Activated T-helper 1 cell treated with Interleukin-2 at 50 U/mL for 16 hours (primary cell): Measurements from ENCODE around the gene EPS8.

ENCODE experiments used
- DNase-seq: peaks from one replicate; pipeline ENCODE4 v3.0.0-alpha.2; 2020; ENCODE audit warnings: low read depth

Gene EPS8

GRCh38 chr12:15789220-15790171 lies at the start of gene EPS8:
EPS8 (minus strand) TSS chr12:15789388; CDS start chr12:15682951, 106,437 bp downstream.
- DNase-seq = peak; percentile 81

DNA sequence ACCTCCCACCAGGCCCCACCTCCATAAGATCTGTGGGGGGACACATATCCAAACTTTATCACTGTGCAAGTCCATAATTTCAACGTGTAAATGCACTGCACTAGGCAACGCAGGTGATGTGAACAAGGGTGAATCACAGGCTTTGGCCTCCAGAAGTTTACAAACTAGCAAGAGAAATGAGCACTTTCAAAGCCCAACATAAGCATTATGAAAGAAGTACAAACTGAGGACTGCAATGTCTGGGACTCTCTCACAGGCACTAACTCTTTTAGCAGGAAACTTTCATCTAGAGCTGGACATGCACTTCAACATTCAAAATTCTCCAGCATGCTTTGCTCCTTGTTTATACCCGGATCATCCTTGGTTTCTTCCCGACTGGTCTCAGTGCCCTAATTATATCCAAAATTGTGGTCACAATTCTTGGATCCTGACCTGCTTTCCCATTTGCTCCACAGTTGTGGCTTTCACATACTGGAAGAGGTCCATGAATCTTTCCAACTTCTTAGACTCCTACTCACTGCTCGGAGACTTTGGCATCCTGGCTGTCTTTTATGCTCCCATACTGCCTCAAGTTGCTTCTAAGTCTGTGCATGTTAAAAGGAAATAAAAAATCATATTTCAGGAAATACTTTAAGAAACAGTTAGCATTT lies 48.1 kb upstream of the EPS8 start:
- DNase-seq = no peak

DNA sequence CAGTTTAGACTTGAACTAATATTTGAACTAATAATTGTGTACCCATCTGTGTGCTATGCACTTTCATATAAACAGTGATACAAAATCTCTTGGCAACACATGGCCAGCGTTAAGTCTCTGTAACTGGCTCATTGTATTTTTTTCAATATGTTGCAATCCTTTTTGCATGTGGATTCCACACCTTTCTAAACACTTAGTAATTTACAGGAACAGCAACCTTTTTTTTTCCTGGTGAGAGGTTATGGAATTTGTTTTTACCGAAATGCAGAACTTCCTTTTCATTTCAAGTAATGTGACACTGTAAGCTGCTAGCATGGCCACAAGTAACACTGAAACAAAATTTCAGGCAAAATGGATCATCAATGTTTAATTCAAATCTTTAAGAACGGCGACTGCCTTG lies 45.4 kb upstream of the EPS8 start:
- DNase-seq = no peak

DNA sequence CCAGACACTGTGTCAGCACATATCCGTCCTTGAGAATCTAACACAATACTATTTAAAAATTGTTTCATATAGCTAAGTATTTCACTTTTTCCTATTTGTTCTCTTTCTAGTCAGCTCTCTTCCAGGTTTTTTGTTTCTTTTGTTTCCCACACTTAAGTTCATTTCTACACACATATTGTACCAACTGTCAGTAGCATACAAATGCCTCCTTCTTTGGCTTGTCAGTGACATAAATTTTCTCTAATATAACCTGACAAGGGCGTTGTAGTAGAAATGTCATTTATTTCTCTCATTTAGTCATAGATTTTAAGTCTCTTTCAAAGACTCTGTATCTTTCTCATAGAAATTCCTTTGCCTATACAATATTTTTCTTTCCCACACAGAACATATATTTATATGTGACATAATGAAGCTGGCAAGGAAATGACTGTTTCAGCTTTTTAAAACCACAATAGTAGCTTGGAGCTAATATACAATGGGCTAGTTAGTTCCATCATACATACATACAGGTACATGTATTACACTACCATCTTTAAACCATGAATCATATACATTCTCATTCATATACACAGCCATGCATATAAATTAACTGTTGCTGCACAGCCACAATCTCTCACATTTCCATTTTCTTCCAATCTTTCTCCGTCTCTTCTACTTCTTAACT lies 42.3 kb upstream of the EPS8 start:
- no peak for DNase-seq

- no peak for DNase-seq
These were observed 41.4 kb upstream of the EPS8 start for GRCh38 chr12:15830538-15830937.

- no peak for DNase-seq
These were observed 40.8 kb upstream of the EPS8 start for GRCh38 chr12:15829949-15830348.

GRCh38 chr12:15829255-15829654 lies 40.1 kb upstream of the EPS8 start:
- DNase-seq = no peak

DNA sequence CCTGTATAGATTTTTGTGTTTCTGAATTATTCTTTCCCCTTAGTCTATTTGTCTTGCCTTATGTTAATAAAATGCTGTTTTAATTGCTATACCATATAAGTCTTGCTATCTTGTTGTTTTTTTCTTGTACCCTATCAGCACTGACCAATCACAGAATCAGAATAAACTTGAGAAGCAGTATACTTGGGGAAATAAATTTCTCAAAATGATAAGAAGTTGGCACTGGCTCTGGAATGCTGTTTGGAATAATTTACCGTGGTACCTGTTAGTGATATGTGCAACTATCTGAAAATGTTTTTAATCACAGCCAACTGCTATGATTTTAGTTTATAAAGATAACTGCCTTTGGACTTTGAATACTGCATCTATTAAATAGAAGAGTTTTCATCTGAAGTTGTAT lies 37.9 kb upstream of the EPS8 start:
- no peak for DNase-seq

DNA sequence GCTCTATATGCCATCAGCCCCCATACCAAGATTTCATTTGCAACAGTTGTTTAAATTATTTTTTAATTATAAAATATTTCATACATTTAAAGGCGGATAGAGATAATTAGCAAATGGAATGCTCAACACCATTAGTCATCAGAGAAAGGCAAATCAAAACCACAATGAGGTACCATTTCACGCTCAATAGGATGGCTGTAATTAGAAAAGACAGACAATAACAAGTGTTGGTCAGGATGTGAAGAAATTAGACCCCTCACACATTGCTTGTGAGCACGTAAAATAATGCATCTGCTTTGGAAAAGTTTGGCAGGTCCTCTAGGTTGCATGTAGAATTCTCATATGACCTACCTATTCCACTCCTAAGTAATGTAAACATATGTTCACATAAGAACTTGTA lies 35.3 kb upstream of the EPS8 start:
- DNase-seq = no peak

- no peak for DNase-seq
These were observed 34.4 kb upstream of the EPS8 start for GRCh38 chr12:15823360-15824128.

DNA sequence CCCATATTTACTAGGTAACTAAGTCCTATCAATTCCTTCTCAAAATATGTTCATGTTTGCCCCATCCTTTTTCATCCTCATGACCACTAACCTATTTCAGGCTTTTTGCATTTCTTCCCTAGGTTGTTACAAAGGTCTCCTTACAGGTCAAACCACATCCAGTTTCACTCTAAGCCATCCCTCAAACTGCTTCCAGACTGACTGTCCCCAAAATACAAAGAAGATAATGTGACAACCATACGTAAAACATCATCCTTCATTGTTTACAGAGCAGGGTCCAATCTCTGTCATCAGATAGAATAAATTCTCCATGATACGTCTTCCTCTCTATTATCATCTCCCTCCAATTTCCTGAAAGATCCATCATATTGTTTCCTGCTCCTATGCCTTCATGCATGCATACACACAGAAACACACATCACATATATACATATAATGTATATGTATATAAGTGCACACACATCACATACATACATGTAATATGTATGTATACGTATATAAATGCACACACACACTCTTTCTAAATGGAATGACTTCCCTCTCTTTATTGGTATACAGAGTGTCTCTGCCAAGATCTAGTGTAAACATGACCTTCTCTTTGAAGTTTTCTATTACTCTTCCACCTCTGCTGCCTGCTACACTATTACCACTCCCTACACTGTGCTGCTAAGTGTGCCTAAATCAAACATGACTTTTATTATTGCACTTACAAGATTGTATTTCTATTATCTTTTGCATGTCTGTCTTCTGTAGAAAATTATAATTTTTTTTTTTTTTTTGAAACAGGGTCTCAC lies 30.7 kb upstream of the EPS8 start:
- DNase-seq = no peak

DNA sequence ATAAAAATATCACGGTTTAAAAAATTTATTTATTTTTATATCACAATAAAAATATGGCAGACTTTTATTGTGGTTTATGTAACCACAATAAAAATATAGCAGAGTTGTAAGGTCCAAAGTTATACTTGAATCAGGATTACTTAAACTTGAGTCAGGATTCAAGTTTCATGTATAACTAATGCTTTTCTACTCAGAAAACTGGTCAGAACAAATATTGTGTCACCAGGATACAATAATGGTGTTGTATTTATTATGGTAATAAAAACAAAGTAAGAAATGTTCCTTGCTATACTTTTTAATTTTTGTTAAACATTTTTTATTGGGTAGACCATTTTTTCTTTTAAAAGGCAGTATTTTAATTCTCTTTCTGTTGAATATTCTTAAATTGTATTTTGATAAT lies 29.2 kb upstream of the EPS8 start:
- DNase-seq = no peak

DNA sequence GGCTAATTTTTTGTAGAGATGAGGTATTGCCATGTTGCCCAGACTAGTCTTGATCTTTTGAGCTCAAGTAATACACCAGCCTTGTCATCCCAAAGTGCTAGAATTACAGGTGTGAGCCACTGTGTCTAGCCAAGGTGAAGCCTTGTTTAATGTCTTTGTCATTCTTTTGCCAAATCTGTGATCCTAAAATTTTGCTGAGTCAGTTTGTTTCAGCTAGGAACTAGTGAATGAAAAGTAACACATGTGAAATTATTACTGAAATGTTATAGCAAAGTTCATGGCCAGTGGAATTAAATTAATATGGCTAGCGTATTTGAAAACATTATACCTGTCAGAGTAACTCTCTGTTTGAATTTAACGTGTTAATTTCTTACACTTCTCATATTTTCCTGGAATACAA lies 26.5 kb upstream of the EPS8 start:
- DNase-seq = no peak

DNA sequence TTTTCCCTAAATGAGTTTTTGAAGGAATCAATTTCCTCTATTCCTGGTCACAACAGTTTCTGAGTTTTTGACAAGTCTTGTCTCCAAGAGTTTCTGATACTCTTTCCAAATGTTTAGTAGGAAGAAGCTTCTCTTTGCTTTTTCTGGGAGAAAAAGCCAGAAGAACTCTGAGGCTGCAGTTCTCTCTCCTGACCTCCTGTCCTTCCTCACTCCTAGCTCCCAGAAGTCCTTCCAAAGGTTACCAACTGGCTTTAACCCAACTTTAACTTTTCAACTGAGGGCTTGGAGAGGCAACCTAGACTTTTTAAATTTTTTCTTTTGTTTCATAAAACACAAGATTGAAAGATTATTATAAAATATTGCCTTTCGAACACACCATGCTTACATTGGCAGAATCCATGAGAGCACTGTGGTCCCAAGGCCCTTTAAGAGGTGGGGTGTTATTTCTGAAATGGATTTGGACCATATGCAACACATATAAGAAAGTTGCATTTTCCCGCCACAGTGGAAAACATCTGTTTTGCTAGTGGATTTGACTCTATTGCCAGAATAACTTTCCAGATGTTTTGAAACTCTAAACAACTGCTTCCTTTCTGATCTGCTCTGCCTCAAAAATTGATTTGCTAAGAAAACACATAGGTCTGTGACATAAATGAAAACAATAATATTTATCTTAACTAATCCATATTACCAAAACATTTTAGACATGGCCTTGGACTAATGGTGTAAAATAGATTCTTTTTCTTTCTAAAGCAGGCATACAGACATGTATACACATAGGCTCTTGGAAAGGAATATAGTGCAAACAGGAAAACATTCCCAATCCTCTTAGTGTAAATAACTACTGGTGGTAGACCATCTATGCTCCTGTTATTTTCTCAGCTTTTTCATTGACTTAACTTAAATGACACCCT lies 22.3 kb upstream of the EPS8 start:
- DNase-seq = no peak

GRCh38 chr12:15808652-15809051 lies 19.5 kb upstream of the EPS8 start:
- DNase-seq = no peak

- no peak for DNase-seq
These were observed 19.1 kb upstream of the EPS8 start for GRCh38 chr12:15808250-15808649.

DNA sequence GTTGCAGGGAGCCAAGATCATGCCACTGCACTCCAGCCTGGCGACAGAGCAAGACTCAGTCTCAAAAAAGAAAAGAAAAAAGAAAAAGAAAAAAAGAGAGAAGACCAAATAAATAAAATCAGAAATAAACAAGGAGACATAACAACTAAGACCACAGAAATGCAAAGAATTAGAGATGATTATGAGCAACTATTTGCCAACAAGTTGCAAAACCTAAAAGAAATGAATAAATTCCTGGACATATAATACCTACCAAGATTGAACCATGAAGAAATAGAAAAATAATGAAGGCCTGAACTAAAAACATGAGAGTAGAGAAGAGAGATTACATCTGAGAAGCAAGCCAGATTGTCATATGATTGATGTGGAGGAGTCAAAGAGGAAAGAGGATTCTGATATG lies 17.6 kb upstream of the EPS8 start:
- DNase-seq = no peak

DNA sequence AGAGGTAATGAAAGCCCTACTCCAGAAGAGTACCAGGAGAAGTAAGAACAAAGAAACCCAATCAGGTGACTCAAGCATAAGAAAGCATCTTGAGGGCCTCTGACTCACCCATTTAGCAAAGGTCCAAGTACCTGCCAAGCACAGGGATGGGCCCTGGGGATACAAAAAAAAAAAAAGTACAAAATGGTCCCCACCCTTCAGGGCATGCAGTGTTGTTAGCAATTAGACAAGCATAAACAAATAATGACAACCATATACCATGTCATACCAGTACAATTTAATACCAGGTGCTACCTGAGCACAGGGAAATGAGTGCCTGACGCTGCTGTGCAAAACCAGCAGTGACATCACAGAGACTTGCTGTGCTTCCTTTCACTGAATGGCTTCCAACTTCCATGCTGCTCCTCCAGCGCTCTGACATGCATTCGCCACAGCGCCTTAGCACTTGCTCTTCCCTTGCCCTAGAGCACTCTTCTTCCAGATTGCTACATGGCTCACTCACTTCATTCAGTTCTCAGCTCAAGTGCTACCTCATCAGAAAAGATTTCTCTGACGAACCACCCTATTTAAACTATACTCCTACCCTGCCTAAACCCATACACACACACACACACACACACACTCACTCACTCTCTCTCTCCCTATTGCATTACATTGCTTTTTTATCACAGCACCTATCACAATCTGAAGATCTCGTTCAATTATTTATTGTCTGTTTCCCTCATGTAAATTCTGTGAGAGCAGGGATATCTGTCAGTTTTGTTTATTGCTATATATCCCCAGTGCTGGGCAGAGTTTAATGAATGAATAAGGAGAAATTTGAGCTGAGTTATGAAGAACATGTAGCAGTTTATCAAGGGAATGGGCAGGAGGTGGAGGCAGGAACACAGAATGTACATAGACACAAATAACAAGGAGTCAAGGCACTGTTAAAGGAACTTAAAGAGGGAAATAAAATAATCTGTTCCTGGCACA lies 12.9 kb upstream of the EPS8 start:
- DNase-seq = no peak

- DNase-seq = no peak
These were observed 11.1 kb upstream of the EPS8 start for GRCh38 chr12:15800278-15800677.
